ENCODE data around the gene COP1. TPM values are rescaled to one million over a fixed set of nuclear protein-coding genes. Genes with fewer than 3 reads are reported as not detected.

The COP1 gene
- polyA plus RNA-seq, 1 donor (not counting 4 experiments of a cell fraction or from before 2014, with no cell fraction given), result 38.9 TPM

DNA sequence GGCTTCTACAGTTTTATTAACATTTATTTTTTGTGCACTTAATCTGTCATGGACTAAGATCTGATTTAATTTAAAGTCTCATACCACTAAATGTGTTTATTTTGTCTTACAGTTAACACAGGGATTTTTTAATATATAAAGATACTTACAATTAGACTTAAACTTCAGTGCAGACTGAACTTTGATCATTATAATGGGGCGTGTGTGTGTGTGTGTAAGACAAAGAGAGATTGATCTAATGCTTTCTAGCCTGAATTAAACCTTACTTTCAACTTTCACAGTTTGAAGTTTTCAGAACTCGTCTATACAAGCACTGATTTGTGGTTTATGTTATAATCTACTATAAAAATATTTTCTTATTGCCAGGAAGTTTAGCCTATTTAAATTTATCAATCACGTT is 150.8 kb downstream of the COP1 start:
- Histone ChIP-seq H4K20me1 (ENCODE audit: control insufficient read depth, extremely low read depth, insufficient read depth, low read length) (no peaks in the 10 kb centered on the region), H2AFZ (ENCODE audit: control insufficient read depth, low read length) (no peak overlapping the region), H3K4me3 (ENCODE audit: control insufficient read depth in 2 of 3, extremely low read depth in 1 of 3, insufficient read depth in 2 of 3, low read depth in 1 of 3, low read length in 3 of 3) (no peak overlapping the region), H3K27me3 (ENCODE audit: control insufficient read depth, extremely low read depth, insufficient read depth, low read length) (no peaks in the 10 kb centered on the region), H3K9ac (ENCODE audit: control insufficient read depth, extremely low read depth, insufficient read depth, low read length) (no peak overlapping the region), H3K9me3 (ENCODE audit: control insufficient read depth, low read depth, low read length) (no peaks in the 10 kb centered on the region), H3K27ac (ENCODE audit: control insufficient read depth, insufficient read depth, low read length) (no peak overlapping the region), H3K9me1 (ENCODE audit: control insufficient read depth, extremely low read depth, insufficient read depth, low read length) (no peaks in the 10 kb centered on the region), H3K4me1 (ENCODE audit: control insufficient read depth, extremely low read depth, insufficient read depth, low read length) (peaks cover 3% of the 10 kb centered on the region), H3K36me3 (ENCODE audit: control insufficient read depth in 2 of 2, extremely low read depth in 1 of 2, insufficient read depth in 2 of 2, low read length in 2 of 2) (no peaks in the 10 kb centered on the region), H3K4me2 (ENCODE audit: control insufficient read depth, extremely low read depth, insufficient read depth, low read depth, low read length) (no peak overlapping the region), H3K79me2 (ENCODE audit: control insufficient read depth, insufficient read depth, low read length) (no peaks in the 10 kb centered on the region)
- TF ChIP-seq, protein P1, sequence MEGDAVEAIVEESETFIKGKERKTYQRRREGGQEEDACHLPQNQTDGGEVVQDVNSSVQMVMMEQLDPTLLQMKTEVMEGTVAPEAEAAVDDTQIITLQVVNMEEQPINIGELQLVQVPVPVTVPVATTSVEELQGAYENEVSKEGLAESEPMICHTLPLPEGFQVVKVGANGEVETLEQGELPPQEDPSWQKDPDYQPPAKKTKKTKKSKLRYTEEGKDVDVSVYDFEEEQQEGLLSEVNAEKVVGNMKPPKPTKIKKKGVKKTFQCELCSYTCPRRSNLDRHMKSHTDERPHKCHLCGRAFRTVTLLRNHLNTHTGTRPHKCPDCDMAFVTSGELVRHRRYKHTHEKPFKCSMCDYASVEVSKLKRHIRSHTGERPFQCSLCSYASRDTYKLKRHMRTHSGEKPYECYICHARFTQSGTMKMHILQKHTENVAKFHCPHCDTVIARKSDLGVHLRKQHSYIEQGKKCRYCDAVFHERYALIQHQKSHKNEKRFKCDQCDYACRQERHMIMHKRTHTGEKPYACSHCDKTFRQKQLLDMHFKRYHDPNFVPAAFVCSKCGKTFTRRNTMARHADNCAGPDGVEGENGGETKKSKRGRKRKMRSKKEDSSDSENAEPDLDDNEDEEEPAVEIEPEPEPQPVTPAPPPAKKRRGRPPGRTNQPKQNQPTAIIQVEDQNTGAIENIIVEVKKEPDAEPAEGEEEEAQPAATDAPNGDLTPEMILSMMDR (optimal IDR thresholded peaks at IDR 0.05 in 1 of 3, IDR thresholded peaks at IDR 0.05 in 1 of 3, conservative IDR thresholded peaks at IDR 0.05 in 1 of 3; ENCODE audit: extremely low read depth in 1 of 3, insufficient read depth in 2 of 3, low read length in 3 of 3), result no peak
- no peak for TF ChIP-seq EZH2 (IDR thresholded peaks at IDR 0.05; ENCODE audit: low read length)
- DNase-seq (ENCODE audit: low read depth, low spot score), result no peak
- dilution Hi-C loops (cut with MboI; ENCODE audit: extremely low pct_ligation_motif_present, low sequenced_read_pairs), result no loop called here
- no peak for FAIRE-seq

DNA sequence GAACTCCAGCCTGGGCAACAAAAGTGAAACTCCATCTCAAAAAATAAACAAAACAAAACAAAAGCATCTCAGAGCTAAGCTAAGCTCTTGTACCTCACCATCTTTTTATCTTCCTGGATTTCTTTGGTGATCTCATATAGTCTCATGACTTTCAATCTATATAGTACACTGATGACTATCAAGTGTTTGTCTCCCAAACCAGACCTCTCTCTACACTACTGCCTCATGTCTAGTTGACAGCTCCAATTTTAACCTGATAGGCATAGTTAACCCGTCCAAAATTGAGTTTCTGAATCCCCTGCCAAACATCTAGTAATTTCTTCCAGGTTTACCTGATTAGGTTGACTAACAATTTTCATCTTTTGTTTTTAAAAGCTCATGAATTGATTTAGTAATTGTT is 151.7 kb downstream of the COP1 start:
- H3K9ac ChIP-seq (ENCODE audit: control insufficient read depth, extremely low read depth, insufficient read depth, low read length), result no peak overlapping the region
- no peak overlapping the region for H3K4me3 ChIP-seq (ENCODE audit: control insufficient read depth in 2 of 3, extremely low read depth in 1 of 3, insufficient read depth in 2 of 3, low read depth in 1 of 3, low read length in 3 of 3)
- DNase-seq (ENCODE audit: low read depth, low spot score), result no peak
- H3K27ac ChIP-seq (ENCODE audit: control insufficient read depth, insufficient read depth, low read length), result no peak overlapping the region
- H4K20me1 ChIP-seq (ENCODE audit: control insufficient read depth, extremely low read depth, insufficient read depth, low read length), result no peaks in the 10 kb centered on the region
- peaks cover 3% of the 10 kb centered on the region for H3K4me1 ChIP-seq (ENCODE audit: control insufficient read depth, extremely low read depth, insufficient read depth, low read length)
- H3K79me2 ChIP-seq (ENCODE audit: control insufficient read depth, insufficient read depth, low read length), result no peaks in the 10 kb centered on the region
- no peak overlapping the region for H2AFZ ChIP-seq (ENCODE audit: control insufficient read depth, low read length)
- FAIRE-seq, result no peak
- H3K9me3 ChIP-seq (ENCODE audit: control insufficient read depth, low read depth, low read length), result no peaks in the 10 kb centered on the region
- no peak overlapping the region for H3K4me2 ChIP-seq (ENCODE audit: control insufficient read depth, extremely low read depth, insufficient read depth, low read depth, low read length)
- dilution Hi-C loops (cut with MboI; ENCODE audit: extremely low pct_ligation_motif_present, low sequenced_read_pairs), result no loop called here
- no peaks in the 10 kb centered on the region for H3K9me1 ChIP-seq (ENCODE audit: control insufficient read depth, extremely low read depth, insufficient read depth, low read length)
- no peaks in the 10 kb centered on the region for H3K27me3 ChIP-seq (ENCODE audit: control insufficient read depth, extremely low read depth, insufficient read depth, low read length)
- TF ChIP-seq EZH2 (IDR thresholded peaks at IDR 0.05; ENCODE audit: low read length), result no peak
- TF ChIP-seq, protein P1 (optimal IDR thresholded peaks at IDR 0.05 in 1 of 3, IDR thresholded peaks at IDR 0.05 in 1 of 3, conservative IDR thresholded peaks at IDR 0.05 in 1 of 3; ENCODE audit: extremely low read depth in 1 of 3, insufficient read depth in 2 of 3, low read length in 3 of 3), result no peak
- no peaks in the 10 kb centered on the region for H3K36me3 ChIP-seq (ENCODE audit: control insufficient read depth in 2 of 2, extremely low read depth in 1 of 2, insufficient read depth in 2 of 2, low read length in 2 of 2)
